Mammary epithelial cell (primary cell): Measurements from ENCODE around the gene C9orf152.

Experiments used
- CTCF ChIP-seq, 2 donors: IDR thresholded peaks in 1 of 2; conservative IDR thresholded peaks in 1 of 2; 2 replicates each; pipeline ENCODE4 v1.5.1; 2011 to 2012; ENCODE audit warnings: inconsistent platforms in 2 of 2, low read length in 2 of 2, mild to moderate bottlenecking in 2 of 2, control low read depth in 1 of 2, low read depth in 1 of 2; ENCODE audit not compliant: insufficient read depth in 1 of 2; ENCODE audit errors: extremely low read depth in 1 of 2
- EZH2 ChIP-seq: IDR thresholded peaks from 2 replicates; pipeline ENCODE4 v1.6.1; 2012; ENCODE audit warnings: low read length, inconsistent platforms, borderline replicate concordance

DNA sequence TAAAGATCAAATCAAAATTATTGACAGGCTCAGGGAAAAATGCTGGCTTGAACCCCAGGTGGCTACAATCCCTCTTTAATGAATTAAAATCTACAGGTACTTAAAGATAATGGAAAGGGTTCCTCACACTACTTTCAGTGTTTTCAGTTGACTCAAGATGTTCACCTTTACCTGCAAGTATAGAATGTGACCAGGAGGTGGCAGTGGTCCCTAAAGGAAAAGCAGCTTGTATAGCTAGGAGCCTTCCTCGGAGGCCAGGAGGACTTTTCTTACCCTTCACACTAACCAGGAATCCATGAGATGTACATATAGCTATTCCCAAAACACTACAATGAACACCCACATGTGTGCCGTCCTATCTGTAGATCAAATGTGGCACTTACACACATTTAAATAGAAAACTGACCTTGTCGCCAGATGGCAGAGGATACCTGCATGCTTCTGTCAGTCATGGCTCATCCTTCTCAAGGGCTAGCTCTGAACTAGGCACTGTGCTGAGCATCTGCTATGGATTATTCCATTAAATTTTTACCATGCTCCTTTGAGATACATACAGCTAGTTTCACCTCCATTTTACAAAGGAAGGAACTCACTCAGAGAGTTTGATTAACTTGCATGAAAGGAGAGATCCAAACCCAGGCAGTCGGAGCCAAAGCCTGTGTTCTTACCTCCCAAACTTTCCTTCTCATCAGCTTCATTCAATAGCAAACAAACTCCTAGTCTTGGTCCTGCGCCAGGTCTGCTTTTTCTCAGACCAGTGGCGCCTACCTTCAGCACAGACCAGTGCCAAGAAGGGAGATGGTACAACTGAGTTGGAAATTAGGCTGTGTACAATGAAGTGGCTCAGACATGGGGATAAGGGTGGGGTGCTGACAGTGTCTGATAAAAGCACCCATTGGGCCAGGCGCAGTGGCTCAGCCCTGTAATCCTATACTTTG is 24.5 kb downstream of the C9orf152 start:
- peak; percentile 81 to 83 for TF ChIP-seq CTCF (conservative IDR thresholded peaks at IDR 0.05 in 1 of 2, IDR thresholded peaks at IDR 0.05 in 1 of 2; ENCODE audit: extremely low read depth in 1 of 2, insufficient read depth in 1 of 2, low read depth in 1 of 2, low read length in 2 of 2)
- TF ChIP-seq EZH2: no peak
